Right lung (tissue), 10 donors: ENCODE data around the gene HNRNPD. TPM values are rescaled to one million over a fixed set of nuclear protein-coding genes. Genes with fewer than 3 reads are reported as not detected.
"Not testable (repeated sequence)": the region's sequence is repeated elsewhere in the genome, so short reads cannot be mapped to it uniquely, and the experiment has no call there.

Experiments
- DNase-seq, 2 donors: peaks; one replicate each; pipeline ENCODE4 v3.0.0-alpha.2; 2013
- long read RNA-seq, 8 donors: transcript quantifications; one replicate each; lab custom pipeline, GENCODE V29; 2026
- polyA plus RNA-seq, 5 donors: library from polyadenylated mRNA; unstranded; fragments of 120-200 nt; gene quantifications; one replicate each; pipeline versions ENCODE4 v1.2.1 to v1.2.3, GENCODE V29; 2013; ENCODE audit warnings: inconsistent platforms in 1 of 5, low replicate concordance in 1 of 5; ENCODE audit not compliant: insufficient read length in 5 of 5, insufficient read depth in 1 of 5

The HNRNPD gene
- polyA plus RNA-seq, result 100 to 1,000 TPM; 487 to 651 (median 583) TPM
- long read RNA-seq, donor 1, full-length matches to known transcripts, result 96 of 261 reads
- long read RNA-seq, donor 1, partial matches to known transcripts, result 148 of 261 reads
- long read RNA-seq, donor 1, other reads (novel, unspliced or antisense), result 17 of 261 reads
- long read RNA-seq, donor 2, transcript HNRNPD-202 (8 exons, 1,667 nt), result minor isoform, 9 of 154 reads
- long read RNA-seq, donor 2, transcript HNRNPD-203 (8 exons, 1,585 nt), result major isoform, 39 of 154 reads
- long read RNA-seq, donor 2, transcript HNRNPD-201 (9 exons, 3,033 nt), result minor isoform, 33 of 154 reads
- long read RNA-seq, donor 2, partial matches to known transcripts, result 55 of 154 reads
- long read RNA-seq, donor 2, other reads (novel, unspliced or antisense), result 16 of 154 reads
- long read RNA-seq, donor 3, transcript HNRNPD-203 (8 exons, 1,585 nt), result major isoform, 43 of 182 reads
- long read RNA-seq, donor 3, transcript HNRNPD-201 (9 exons, 3,033 nt), result minor isoform, 14 of 182 reads
- long read RNA-seq, donor 3, transcript HNRNPD-202 (8 exons, 1,667 nt), result minor isoform, 9 of 182 reads
- long read RNA-seq, donor 3, partial matches to known transcripts, result 106 of 182 reads
- long read RNA-seq, donor 3, other reads (novel, unspliced or antisense), result 9 of 182 reads
- long read RNA-seq, donor 4, full-length matches to known transcripts, result 37 of 114 reads
- long read RNA-seq, donor 4, partial matches to known transcripts, result 67 of 114 reads
- long read RNA-seq, donor 4, other reads (novel, unspliced or antisense), result 10 of 114 reads
- long read RNA-seq, donor 5, transcript HNRNPD-203 (8 exons, 1,585 nt), result major isoform, 58 of 235 reads
- long read RNA-seq, donor 5, transcript HNRNPD-201 (9 exons, 3,033 nt), result minor isoform, 34 of 235 reads
- long read RNA-seq, donor 5, transcript HNRNPD-202 (8 exons, 1,667 nt), result minor isoform, 12 of 235 reads
- long read RNA-seq, donor 5, partial matches to known transcripts, result 107 of 235 reads
- long read RNA-seq, donor 5, other reads (novel, unspliced or antisense), result 23 of 235 reads
- long read RNA-seq, donor 6, transcript HNRNPD-203 (8 exons, 1,585 nt), result major isoform, 47 of 253 reads
- long read RNA-seq, donor 6, transcript HNRNPD-201 (9 exons, 3,033 nt), result minor isoform, 24 of 253 reads
- long read RNA-seq, donor 6, transcript HNRNPD-202 (8 exons, 1,667 nt), result minor isoform, 9 of 253 reads
- long read RNA-seq, donor 6, partial matches to known transcripts, result 172 of 253 reads
- long read RNA-seq, donor 6, other reads (novel, unspliced or antisense), result 0 of 253 reads
- long read RNA-seq, donor 7, full-length matches to known transcripts, result 82 of 145 reads
- long read RNA-seq, donor 7, partial matches to known transcripts, result 41 of 145 reads
- long read RNA-seq, donor 7, other reads (novel, unspliced or antisense), result 22 of 145 reads
- long read RNA-seq, donor 8, transcript HNRNPD-203 (8 exons, 1,585 nt), result major isoform, 25 of 97 reads
- long read RNA-seq, donor 8, transcript HNRNPD-201 (9 exons, 3,033 nt), result minor isoform, 9 of 97 reads
- long read RNA-seq, donor 8, partial matches to known transcripts, result 47 of 97 reads
- long read RNA-seq, donor 8, other reads (novel, unspliced or antisense), result 11 of 97 reads

- peak; percentile 99 for DNase-seq
Measured at GRCh38 chr4:82373816-82374625, at the start of gene HNRNPD. Gene HNRNPD, minus strand, starts transcription at chr4:82373991. Its CDS starts 313 bp downstream, at chr4:82373678.

- DNase-seq, result no peak
Measured at GRCh38 chr4:82422616-82423015, 48.8 kb upstream of the HNRNPD start.

GRCh38 chr4:82421796-82422560, 48.2 kb upstream of the HNRNPD start:
- DNase-seq, result no peak

GRCh38 chr4:82419451-82419850, 45.7 kb upstream of the HNRNPD start:
- no peak for DNase-seq

- no peak for DNase-seq
Measured at GRCh38 chr4:82415922-82416365, 42.2 kb upstream of the HNRNPD start.

GRCh38 chr4:82415061-82415460, 41.3 kb upstream of the HNRNPD start:
- not testable (repeated sequence) for DNase-seq

- DNase-seq, result no peak
Measured at GRCh38 chr4:82403725-82404124, 29.9 kb upstream of the HNRNPD start.

GRCh38 chr4:82402196-82402775, 28.5 kb upstream of the HNRNPD start:
- no peak for DNase-seq

GRCh38 chr4:82401600-82401999, 27.8 kb upstream of the HNRNPD start:
- no peak for DNase-seq

- no peak for DNase-seq
Measured at GRCh38 chr4:82398263-82398662, 24.5 kb upstream of the HNRNPD start.

GRCh38 chr4:82397527-82397926, 23.7 kb upstream of the HNRNPD start:
- DNase-seq, result no peak

GRCh38 chr4:82394896-82395295, 21.1 kb upstream of the HNRNPD start:
- no peak for DNase-seq

GRCh38 chr4:82390061-82390460, 16.3 kb upstream of the HNRNPD start:
- not testable (repeated sequence) for DNase-seq

GRCh38 chr4:82388405-82388804, 14.6 kb upstream of the HNRNPD start:
- DNase-seq, result no peak

- DNase-seq, result not testable (repeated sequence)
Measured at GRCh38 chr4:82386312-82386711, 12.5 kb upstream of the HNRNPD start.

GRCh38 chr4:82382751-82383150, 9.0 kb upstream of the HNRNPD start:
- DNase-seq, result no peak

GRCh38 chr4:82381661-82382296, 8.0 kb upstream of the HNRNPD start:
- DNase-seq, result no peak

- DNase-seq, result no peak
Measured at GRCh38 chr4:82381235-82381634, 7.4 kb upstream of the HNRNPD start.
